GM19240 (cell line): ENCODE data around the gene CCR8.

Source experiments
- DNase-seq: peaks from one replicate; pipeline ENCODE4 v3.0.0; 2011; ENCODE audit warnings: low spot score; ENCODE audit not compliant: insufficient read length

Gene CCR8

GRCh38 chr3:39329493-39329892 is at the start of gene CCR8:
CCR8 (plus strand) TSS chr3:39329709; CDS start chr3:39332332, 2,623 bp downstream.
- no peak for DNase-seq

GRCh38 chr3:39279745-39280517 is 49.6 kb upstream of the CCR8 start, which contains the start of gene CX3CR1:
CX3CR1 (minus strand) TSS chr3:39280036; CDS start chr3:39266509, 13,527 bp downstream.
- no peak for DNase-seq

- DNase-seq = no peak
Measured at GRCh38 chr3:39280571-39280970, 48.9 kb upstream of the CCR8 start.

- DNase-seq = no peak
Measured at GRCh38 chr3:39281533-39281932, 48.0 kb upstream of the CCR8 start.

GRCh38 chr3:39282057-39282456 is 47.5 kb upstream of the CCR8 start:
- DNase-seq = no peak

- no peak for DNase-seq
Measured at GRCh38 chr3:39284457-39284881, 45.0 kb upstream of the CCR8 start.

GRCh38 chr3:39285332-39285731 is 44.2 kb upstream of the CCR8 start:
- DNase-seq = no peak

GRCh38 chr3:39286771-39287170 is 42.7 kb upstream of the CCR8 start:
- DNase-seq = no peak

- no peak for DNase-seq
Measured at GRCh38 chr3:39287216-39288164, 42.0 kb upstream of the CCR8 start.

GRCh38 chr3:39288300-39288808 is 41.2 kb upstream of the CCR8 start:
- peak; percentile 93 for DNase-seq

GRCh38 chr3:39289107-39289506 is 40.4 kb upstream of the CCR8 start:
- DNase-seq = no peak

- DNase-seq = no peak
Measured at GRCh38 chr3:39290255-39290654, 39.3 kb upstream of the CCR8 start.

GRCh38 chr3:39291903-39292329 is 37.6 kb upstream of the CCR8 start:
- DNase-seq = no peak

GRCh38 chr3:39292961-39293360 is 36.5 kb upstream of the CCR8 start:
- no peak for DNase-seq

GRCh38 chr3:39294446-39295183 is 34.9 kb upstream of the CCR8 start:
- no peak for DNase-seq

- peak; percentile 31 for DNase-seq
Measured at GRCh38 chr3:39295184-39295775, 34.2 kb upstream of the CCR8 start.

GRCh38 chr3:39296197-39297077 is 33.1 kb upstream of the CCR8 start:
- DNase-seq = no peak

GRCh38 chr3:39299279-39299678 is 30.2 kb upstream of the CCR8 start:
- no peak for DNase-seq

- no peak for DNase-seq
Measured at GRCh38 chr3:39302178-39302577, 27.3 kb upstream of the CCR8 start.

GRCh38 chr3:39313289-39313688 is 16.2 kb upstream of the CCR8 start:
- DNase-seq = no peak
